Activated CD4-positive, alpha-beta T cell treated with anti-CD3 and anti-CD28 coated beads, Interleukin-2, amount 10 ng/mL, durations not matched to agents 7 days and 5 days (primary cell): ENCODE measurements around the gene HMGCLL1. TPM values are rescaled to one million over a fixed set of nuclear protein-coding genes. Genes with fewer than 3 reads are reported as not detected.

Source experiments
- CTCF ChIA-PET: fragments of 350-600 bp; sonication (Branson Sonifier 250); formaldehyde crosslinking; loops from one replicate; lab custom pipeline; 2021; ENCODE audit warnings: antibody characterized with exemption; lab: Charles Lee
- POLR2A ChIA-PET: fragments of 350-600 bp; sonication (Branson Sonifier 250); formaldehyde crosslinking; loops from one replicate; lab custom pipeline; 2021; ENCODE audit warnings: antibody characterized with exemption; lab: Charles Lee
- DNase-seq: peaks from one replicate; pipeline ENCODE4 v3.0.0-alpha.2; 2020
- H3K27ac Mint-ChIP-seq: one replicate; pipeline ENCODE4 v1.8.0; 2021; ENCODE audit warnings: mild to moderate bottlenecking, moderate library complexity, mixed read lengths
- H3K27me3 Mint-ChIP-seq: one replicate; pipeline ENCODE4 v1.8.0; 2021; ENCODE audit warnings: mixed read lengths
- H3K36me3 Mint-ChIP-seq: one replicate; pipeline ENCODE4 v1.8.0; 2021; ENCODE audit warnings: low read depth, mixed read lengths
- H3K4me1 Mint-ChIP-seq: one replicate; pipeline ENCODE4 v1.8.0; 2021; ENCODE audit warnings: mixed read lengths
- H3K4me3 Mint-ChIP-seq: one replicate; pipeline ENCODE4 v1.8.0; 2021; ENCODE audit warnings: mild to moderate bottlenecking, moderate library complexity, mixed read lengths
- H3K9me3 Mint-ChIP-seq: one replicate; pipeline ENCODE4 v1.8.0; 2021; ENCODE audit warnings: mixed read lengths
- total RNA-seq, 2 experiments: library from RNA; stranded (reverse); gene quantifications; one replicate each; pipeline ENCODE4 v1.2.3, GENCODE V29; 2021

HMGCLL1 gene
- total RNA-seq, 2 experiments from 2014 or later = not detected

GRCh38 chr6:55516736-55517135 lies 62.3 kb downstream of the HMGCLL1 start:
- ChIA-PET POLR2A (interaction anchor here (0.6 kb wide), 1 partner anchor 29 kb away, joined by 3 read pairs; no protein-coding TSS in a partner anchor), CTCF (no interaction called here)
- DNase-seq = no peak
- Mint-ChIP-seq H3K4me3 (no peak overlapping the region), H3K4me1 (no peaks in the 10 kb centered on the region), H3K9me3 (no peaks in the 10 kb centered on the region), H3K27ac (no peak overlapping the region), H3K27me3 (no peaks in the 10 kb centered on the region), H3K36me3 (no peaks in the 10 kb centered on the region)

DNA sequence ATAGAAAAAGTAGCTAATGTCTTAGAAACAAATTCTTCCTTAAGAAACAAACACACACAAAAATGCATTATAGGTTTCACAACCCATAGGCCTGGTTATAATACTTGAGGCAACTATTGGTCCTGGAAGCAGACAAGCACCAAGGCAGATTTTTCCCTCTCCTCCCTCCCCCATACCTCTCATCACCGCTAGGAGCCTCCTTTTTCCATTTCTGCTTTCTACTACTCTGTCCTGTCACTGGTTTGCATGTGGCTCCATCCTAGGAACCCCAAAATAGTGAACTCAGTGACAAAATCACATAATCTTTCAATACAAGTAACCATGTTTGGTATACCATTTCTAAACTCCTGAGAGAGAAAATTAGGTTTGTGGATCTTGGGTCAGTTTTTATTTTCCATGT lies 66.1 kb downstream of the HMGCLL1 start:
- Mint-ChIP-seq H3K4me1 (no peaks in the 10 kb centered on the region), H3K36me3 (no peaks in the 10 kb centered on the region), H3K9me3 (no peaks in the 10 kb centered on the region), H3K27ac (no peak overlapping the region), H3K27me3 (no peaks in the 10 kb centered on the region), H3K4me3 (no peak overlapping the region)
- CTCF ChIA-PET = no interaction called here
- POLR2A ChIA-PET = no interaction called here
- DNase-seq = no peak

DNA sequence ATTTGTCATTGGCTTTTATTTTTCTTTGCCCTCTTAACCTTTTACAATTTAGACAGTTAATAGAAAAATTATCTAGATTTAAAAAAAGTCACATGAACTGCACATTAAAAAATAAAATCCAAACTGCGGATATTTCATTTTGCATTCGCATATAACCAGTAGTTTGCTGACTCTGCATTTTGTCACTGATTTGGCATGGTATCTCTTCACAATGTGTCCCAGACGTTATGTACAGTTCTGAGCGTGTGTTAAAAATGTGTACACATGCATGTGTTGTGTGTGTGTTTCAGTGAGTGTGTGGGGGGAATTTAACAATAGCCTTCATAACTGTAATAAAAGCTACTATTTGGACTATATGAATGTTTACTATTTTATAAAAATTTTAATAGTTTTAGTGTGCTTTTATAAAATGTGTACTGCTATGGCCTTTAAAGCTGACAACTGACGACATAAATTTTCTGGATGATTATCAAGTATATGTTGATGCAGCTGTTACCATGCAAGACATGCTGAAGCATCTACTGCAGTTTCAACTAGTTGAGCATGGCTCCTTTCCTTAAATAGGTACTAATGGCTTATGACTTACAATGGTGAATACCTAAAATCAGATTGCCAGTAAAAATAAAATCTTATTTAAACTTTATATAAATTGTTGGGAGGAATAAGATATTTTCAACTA lies 67.7 kb downstream of the HMGCLL1 start:
- Mint-ChIP-seq H3K27ac (no peak overlapping the region), H3K36me3 (no peaks in the 10 kb centered on the region), H3K9me3 (no peaks in the 10 kb centered on the region), H3K27me3 (no peaks in the 10 kb centered on the region), H3K4me1 (no peaks in the 10 kb centered on the region), H3K4me3 (no peak overlapping the region)
- POLR2A ChIA-PET = no interaction called here
- DNase-seq = no peak
- CTCF ChIA-PET = no interaction called here

DNA sequence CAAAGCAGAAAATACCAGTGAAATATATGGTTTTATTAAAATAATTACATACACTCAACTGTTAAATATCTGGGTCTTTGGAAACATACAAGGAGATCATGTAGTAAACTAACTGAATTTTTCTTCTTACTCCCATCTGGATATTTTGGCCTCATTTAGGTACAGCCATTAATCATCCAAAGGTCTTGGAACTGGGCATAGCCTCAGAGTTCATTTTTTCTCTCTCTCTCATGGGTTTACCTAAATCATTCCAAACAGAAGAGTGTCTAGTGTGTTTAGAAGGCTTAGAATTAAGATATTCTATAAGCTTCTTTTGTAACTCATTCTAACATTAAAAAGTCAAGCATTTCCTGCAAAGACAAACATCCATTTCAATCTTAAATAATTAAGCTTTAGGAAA lies 79.4 kb downstream of the HMGCLL1 start:
- H3K4me3 Mint-ChIP-seq = no peak overlapping the region
- no peaks in the 10 kb centered on the region for H3K9me3 Mint-ChIP-seq
- POLR2A ChIA-PET = no interaction called here
- H3K27ac Mint-ChIP-seq = no peak overlapping the region
- no peaks in the 10 kb centered on the region for H3K27me3 Mint-ChIP-seq
- H3K36me3 Mint-ChIP-seq = no peaks in the 10 kb centered on the region
- CTCF ChIA-PET = no interaction called here
- DNase-seq = no peak
- H3K4me1 Mint-ChIP-seq = no peaks in the 10 kb centered on the region

- Mint-ChIP-seq H3K36me3 (no peaks in the 10 kb centered on the region), H3K27me3 (no peaks in the 10 kb centered on the region), H3K27ac (no peak overlapping the region), H3K9me3 (no peaks in the 10 kb centered on the region), H3K4me3 (no peak overlapping the region), H3K4me1 (no peaks in the 10 kb centered on the region)
- no peak for DNase-seq
- ChIA-PET POLR2A (no interaction called here), CTCF (no interaction called here)
Observed at GRCh38 chr6:55497694-55498093, 81.3 kb downstream of the HMGCLL1 start.

DNA sequence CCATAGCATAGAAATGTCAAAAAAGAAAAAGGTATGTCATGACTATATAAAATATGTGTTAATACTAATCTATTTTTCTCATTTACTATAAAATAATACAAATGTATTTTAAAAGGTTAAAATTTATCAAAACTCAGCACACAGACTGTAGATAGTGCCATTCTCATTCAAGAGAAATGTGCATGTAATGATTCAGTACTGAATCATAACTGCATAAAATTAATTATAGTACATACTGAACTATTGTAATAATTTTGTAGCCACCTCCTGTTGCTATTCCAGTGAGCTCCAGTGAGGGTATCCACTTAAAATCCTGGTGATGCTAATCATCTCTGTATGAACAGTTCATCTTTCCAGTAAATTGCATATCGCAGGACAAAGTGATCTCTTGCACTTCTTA lies 82.8 kb downstream of the HMGCLL1 start:
- no peaks in the 10 kb centered on the region for H3K36me3 Mint-ChIP-seq
- no peak for DNase-seq
- ChIA-PET POLR2A (no interaction called here), CTCF (no interaction called here)
- no peak overlapping the region for H3K27ac Mint-ChIP-seq
- H3K9me3 Mint-ChIP-seq = no peaks in the 10 kb centered on the region
- no peaks in the 10 kb centered on the region for H3K27me3 Mint-ChIP-seq
- H3K4me3 Mint-ChIP-seq = no peak overlapping the region
- no peaks in the 10 kb centered on the region for H3K4me1 Mint-ChIP-seq

DNA sequence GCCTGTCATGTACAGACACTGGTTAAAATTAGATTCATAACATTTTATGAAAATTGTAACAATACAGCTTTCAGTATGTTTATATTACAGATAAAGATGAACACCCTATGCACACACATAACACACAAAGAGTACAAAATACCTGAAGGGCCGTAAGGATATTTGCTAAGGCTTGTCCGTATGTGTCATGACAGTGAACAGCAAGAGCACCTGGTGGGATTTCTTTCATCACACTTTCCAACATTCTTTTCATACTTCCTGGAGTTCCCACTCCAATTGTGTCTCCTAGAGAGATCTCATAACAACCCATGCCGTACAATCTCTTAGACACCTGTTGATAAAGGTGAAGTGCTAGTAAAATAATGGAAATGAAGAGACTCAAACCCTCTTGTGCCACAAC lies 83.7 kb downstream of the HMGCLL1 start:
- CTCF ChIA-PET = no interaction called here
- Mint-ChIP-seq H3K4me3 (no peak overlapping the region), H3K9me3 (no peaks in the 10 kb centered on the region), H3K36me3 (no peaks in the 10 kb centered on the region), H3K27ac (no peak overlapping the region), H3K27me3 (no peaks in the 10 kb centered on the region), H3K4me1 (no peaks in the 10 kb centered on the region)
- POLR2A ChIA-PET = no interaction called here
- DNase-seq = no peak

DNA sequence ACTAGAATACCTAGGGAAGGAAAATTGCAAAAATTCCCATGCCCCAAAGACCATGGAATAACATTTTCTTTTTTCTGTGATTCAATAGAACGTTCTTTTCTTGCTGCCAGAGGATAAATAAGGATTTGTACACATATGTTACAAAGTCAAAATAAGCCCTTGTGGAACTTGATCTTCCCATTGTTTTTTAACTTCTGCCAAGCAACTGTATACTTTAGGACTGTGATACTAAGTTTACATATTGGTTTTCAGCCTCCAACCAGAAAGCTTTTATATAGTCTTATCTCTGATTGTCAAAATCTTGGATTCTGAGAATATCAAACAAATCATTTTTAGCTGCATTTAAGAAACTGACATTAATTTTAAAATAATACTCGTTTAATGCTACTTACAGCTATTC lies 84.6 kb downstream of the HMGCLL1 start:
- ChIA-PET CTCF (interaction anchor here (0.7 kb wide), 1 partner anchor 12 kb away, joined by 3 read pairs; no protein-coding TSS in a partner anchor), POLR2A (no interaction called here)
- Mint-ChIP-seq H3K4me3 (no peak overlapping the region), H3K27me3 (no peaks in the 10 kb centered on the region), H3K4me1 (no peaks in the 10 kb centered on the region), H3K36me3 (no peaks in the 10 kb centered on the region), H3K27ac (no peak overlapping the region), H3K9me3 (no peaks in the 10 kb centered on the region)
- no peak for DNase-seq

DNA sequence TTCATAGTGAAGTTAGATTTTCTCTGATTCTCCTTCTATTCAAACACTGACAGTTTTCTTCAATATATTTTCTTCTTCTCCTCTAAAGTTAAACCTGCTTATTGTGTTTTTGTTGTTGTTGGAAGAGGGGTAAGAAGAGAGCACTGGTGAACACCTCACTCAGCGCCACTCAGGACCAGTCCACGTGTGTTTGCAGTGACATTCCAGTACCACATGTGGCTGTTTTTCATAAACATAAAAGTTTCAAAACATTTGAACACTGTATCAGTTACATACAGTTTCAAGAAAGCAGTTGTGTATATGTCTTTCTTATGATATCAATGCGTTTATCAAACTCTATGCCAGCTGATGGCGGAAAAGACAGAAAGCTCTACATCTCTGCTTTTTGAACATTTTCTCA lies 86.7 kb downstream of the HMGCLL1 start:
- H3K27me3 Mint-ChIP-seq = no peaks in the 10 kb centered on the region
- DNase-seq = no peak
- H3K36me3 Mint-ChIP-seq = no peaks in the 10 kb centered on the region
- peaks cover 3% of the 10 kb centered on the region for H3K9me3 Mint-ChIP-seq
- H3K4me3 Mint-ChIP-seq = no peak overlapping the region
- H3K4me1 Mint-ChIP-seq = no peaks in the 10 kb centered on the region
- ChIA-PET CTCF (no interaction called here), POLR2A (no interaction called here)
- no peak overlapping the region for H3K27ac Mint-ChIP-seq

DNA sequence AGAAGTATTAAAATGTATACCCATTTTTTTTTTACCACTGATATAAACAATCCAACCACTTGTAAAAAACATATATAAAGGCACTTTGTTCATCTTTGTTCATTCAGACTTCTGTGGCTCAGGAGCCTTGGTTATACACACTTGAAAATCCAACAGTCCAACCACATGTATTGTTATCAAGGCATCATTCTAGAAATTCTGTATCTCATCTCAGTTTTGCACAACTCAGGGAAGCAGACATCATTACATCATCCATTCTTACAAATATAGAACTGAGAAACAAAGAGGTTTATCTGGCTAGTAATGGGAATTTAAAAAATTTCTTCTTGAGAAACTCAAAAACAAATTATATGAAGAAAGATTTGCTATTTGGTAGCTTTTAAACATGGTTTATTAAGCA lies 88.1 kb downstream of the HMGCLL1 start:
- peaks cover 3% of the 10 kb centered on the region for H3K9me3 Mint-ChIP-seq
- no peak overlapping the region for H3K27ac Mint-ChIP-seq
- H3K36me3 Mint-ChIP-seq = no peaks in the 10 kb centered on the region
- DNase-seq = no peak
- H3K4me3 Mint-ChIP-seq = no peak overlapping the region
- H3K4me1 Mint-ChIP-seq = no peaks in the 10 kb centered on the region
- ChIA-PET CTCF (interaction anchor here (1.3 kb wide), 1 partner anchor 13 kb away, joined by 3 read pairs; no protein-coding TSS in a partner anchor), POLR2A (interaction anchor here (0.7 kb wide), 1 partner anchor 247 kb away, joined by 6 read pairs; no protein-coding TSS in a partner anchor)
- H3K27me3 Mint-ChIP-seq = no peaks in the 10 kb centered on the region

GRCh38 chr6:55474382-55474781 lies 104.6 kb downstream of the HMGCLL1 start:
- Mint-ChIP-seq H3K36me3 (no peaks in the 10 kb centered on the region), H3K27me3 (no peaks in the 10 kb centered on the region), H3K4me3 (no peak overlapping the region), H3K4me1 (no peaks in the 10 kb centered on the region), H3K9me3 (no peaks in the 10 kb centered on the region), H3K27ac (no peak overlapping the region)
- ChIA-PET CTCF (no interaction called here), POLR2A (no interaction called here)
- DNase-seq = no peak

- POLR2A ChIA-PET = no interaction called here
- Mint-ChIP-seq H3K9me3 (no peaks in the 10 kb centered on the region), H3K36me3 (no peaks in the 10 kb centered on the region), H3K27me3 (no peaks in the 10 kb centered on the region), H3K4me3 (no peak overlapping the region), H3K27ac (no peak overlapping the region), H3K4me1 (no peaks in the 10 kb centered on the region)
- CTCF ChIA-PET = no interaction called here
- no peak for DNase-seq
Observed at GRCh38 chr6:55473722-55474121, 105.3 kb downstream of the HMGCLL1 start.

- ChIA-PET POLR2A (no interaction called here), CTCF (no interaction called here)
- DNase-seq = no peak
- Mint-ChIP-seq H3K9me3 (no peaks in the 10 kb centered on the region), H3K4me1 (no peaks in the 10 kb centered on the region), H3K4me3 (no peak overlapping the region), H3K36me3 (no peaks in the 10 kb centered on the region), H3K27ac (no peak overlapping the region), H3K27me3 (no peaks in the 10 kb centered on the region)
Observed at GRCh38 chr6:55469951-55470366, 109.0 kb downstream of the HMGCLL1 start.

- no peak for DNase-seq
- CTCF ChIA-PET = no interaction called here
- Mint-ChIP-seq H3K36me3 (no peaks in the 10 kb centered on the region), H3K4me1 (no peaks in the 10 kb centered on the region), H3K27me3 (no peaks in the 10 kb centered on the region), H3K4me3 (no peak overlapping the region), H3K9me3 (no peaks in the 10 kb centered on the region), H3K27ac (no peak overlapping the region)
- POLR2A ChIA-PET = no interaction called here
Observed at GRCh38 chr6:55456016-55456415, 123.0 kb downstream of the HMGCLL1 start.
